GM06990 (cell line): ENCODE measurements around the gene HPS6.

Source experiments
- DNase-seq: peaks from one replicate; pipeline ENCODE4 v3.0.0-alpha.2; 2011; ENCODE audit not compliant: insufficient read length; ENCODE audit errors: extremely low read depth
- H3K27me3 ChIP-seq: replicated peaks from 2 replicates; pipeline ENCODE4 v1.6.0; 2011; ENCODE audit warnings: low read length; ENCODE audit not compliant: control insufficient read depth, insufficient read depth
- H3K36me3 ChIP-seq: 2 replicates; pipeline ENCODE4 v1.5.1; 2011; ENCODE audit warnings: low read length; ENCODE audit not compliant: control insufficient read depth, insufficient read depth
- H3K4me3 ChIP-seq: replicated peaks from 2 replicates; pipeline ENCODE4 v1.5.1; 2011; ENCODE audit warnings: low read depth, mild to moderate bottlenecking, control low read depth, low read length
- CTCF ChIP-seq: IDR thresholded peaks from 2 replicates; pipeline ENCODE4 v1.5.1; 2011; ENCODE audit warnings: low read length, control low read depth, mild to moderate bottlenecking, inconsistent platforms; ENCODE audit not compliant: insufficient read depth, poor library complexity, severe bottlenecking

HPS6 gene

GRCh38 chr10:102064868-102065560, at the start of gene HPS6:
HPS6 (plus strand) TSS chr10:102065349; CDS start chr10:102065475, 126 bp downstream.
- peak; percentile 96 for DNase-seq
- peak; percentile 35 for TF ChIP-seq CTCF
- peak within 1 kb of the TSS; percentile 72 for H3K4me3 ChIP-seq
- peaks cover 12% of the 10 kb centered on the region for H3K36me3 ChIP-seq
- no peaks in the 10 kb centered on the region for H3K27me3 ChIP-seq

DNA sequence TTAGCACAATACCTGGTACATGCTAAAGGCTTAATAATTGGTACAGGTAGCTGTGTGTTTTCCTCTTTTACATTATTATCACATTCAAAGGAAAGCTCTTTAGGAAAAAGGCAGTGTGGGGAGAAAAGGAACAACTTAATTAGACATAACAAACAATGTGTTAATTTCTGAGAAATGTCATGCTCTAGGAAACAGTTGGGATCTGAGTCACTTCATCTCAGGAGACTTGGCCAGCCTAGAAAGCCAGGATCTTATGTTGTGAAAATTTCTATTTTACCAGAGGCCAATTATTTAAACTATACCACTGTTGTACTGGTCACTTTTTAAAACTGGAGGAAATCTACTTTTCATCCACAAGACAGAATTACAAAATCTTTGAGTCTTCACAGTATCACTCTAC, 48.7 kb upstream of the HPS6 start:
- H3K36me3 ChIP-seq: no peaks in the 10 kb centered on the region; the same call in 1 of the 2 replicates
- no peak for DNase-seq
- no peaks in the 10 kb centered on the region for H3K27me3 ChIP-seq
- no peak overlapping the region for H3K4me3 ChIP-seq
- TF ChIP-seq CTCF: no peak

GRCh38 chr10:102017295-102017694, 47.9 kb upstream of the HPS6 start:
- H3K36me3 ChIP-seq: no peaks in the 10 kb centered on the region; the same call in 1 of the 2 replicates
- no peak for TF ChIP-seq CTCF
- H3K27me3 ChIP-seq: no peaks in the 10 kb centered on the region
- H3K4me3 ChIP-seq: no peak overlapping the region
- no peak for DNase-seq

DNA sequence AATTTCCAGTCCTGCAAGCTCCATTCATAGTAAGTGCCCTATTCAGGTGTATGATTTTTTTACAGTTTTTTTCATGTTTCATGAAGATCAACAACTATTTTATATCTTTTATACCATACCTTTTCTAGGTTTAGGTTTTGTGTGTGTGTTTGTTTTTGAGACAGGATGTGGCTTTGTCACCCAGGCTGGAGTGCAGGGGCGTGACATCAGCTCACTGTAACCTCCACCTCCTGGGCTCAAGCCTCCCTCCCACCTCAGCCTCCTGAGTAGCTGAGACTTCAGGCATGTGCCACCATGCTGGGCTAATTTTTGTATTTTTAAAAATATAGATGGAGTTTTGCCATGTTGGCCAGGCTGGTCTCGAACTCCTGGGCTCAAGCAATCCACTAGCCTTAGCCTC, 44.2 kb upstream of the HPS6 start:
- Histone ChIP-seq H3K36me3 (no peaks in the 10 kb centered on the region), H3K4me3 (no peak overlapping the region), H3K27me3 (no peaks in the 10 kb centered on the region)
- no peak for DNase-seq
- TF ChIP-seq CTCF: no peak

GRCh38 chr10:102024799-102025198, 40.4 kb upstream of the HPS6 start:
- Histone ChIP-seq H3K4me3 (no peak overlapping the region), H3K27me3 (no peaks in the 10 kb centered on the region), H3K36me3 (peaks cover 8% of the 10 kb centered on the region)
- TF ChIP-seq CTCF: no peak
- DNase-seq: no peak
